GM19455 (cell line): ENCODE results near the gene AK9.
"Not testable (repeated sequence)": the region's sequence is repeated elsewhere in the genome, so short reads cannot be mapped to it uniquely, and the experiment has no call there.

Source experiments
- ATAC-seq: cut with Tn5 transposase; IDR thresholded peaks from one replicate; pipeline ENCODE4 v1.9.1; 2021; ENCODE audit not compliant: unreplicated experiment

The AK9 gene

DNA sequence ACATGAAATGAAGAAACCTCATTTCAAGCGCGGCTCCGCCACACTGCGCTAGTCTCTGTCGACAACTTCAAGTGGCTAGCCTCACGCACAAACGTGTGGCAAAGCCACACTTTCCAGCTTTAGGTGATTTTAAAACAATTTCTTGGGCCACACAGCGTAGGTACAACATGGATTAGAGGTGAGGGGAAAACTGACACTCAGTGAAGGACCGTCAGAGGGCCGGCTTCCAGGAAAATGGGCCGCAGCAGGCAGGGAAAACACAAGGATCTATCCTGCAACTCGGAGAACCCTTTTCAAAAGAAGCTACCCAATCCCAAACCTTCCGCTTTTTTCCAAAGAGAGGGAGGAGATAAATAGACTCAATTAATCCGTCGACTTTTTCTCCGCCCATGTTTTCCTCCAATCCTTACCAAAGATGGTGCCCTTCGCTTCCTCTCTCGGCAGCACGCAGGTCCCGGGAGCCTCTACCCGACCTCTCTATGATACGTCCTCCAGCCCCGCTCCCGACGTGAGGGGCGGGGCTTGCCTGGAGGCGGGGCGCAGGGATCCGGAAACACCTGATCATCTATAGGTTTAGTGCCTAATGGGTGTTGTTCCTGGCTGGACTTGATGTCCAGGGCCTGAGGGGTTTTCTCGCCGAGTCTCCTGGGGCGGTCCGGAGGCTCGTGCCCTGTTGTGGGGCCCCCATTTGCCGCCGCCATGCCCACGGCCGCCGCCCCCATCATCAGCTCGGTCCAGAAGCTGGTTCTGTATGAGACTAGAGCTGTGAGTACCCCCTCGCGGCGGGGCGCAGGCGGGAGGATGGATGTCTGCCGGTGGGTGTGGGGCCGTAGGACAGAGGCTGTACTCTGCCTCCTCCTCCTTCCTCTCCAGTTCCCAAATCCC is at the start of gene AK9, which contains the start of gene FIG4:
TSS of gene AK9 (minus strand) at position 466 of the 885 bp plus-strand sequence. CDS start 15,457 bp downstream, outside the sequence.
TSS of gene FIG4 (plus strand) at position 560 of the 885 bp plus-strand sequence. CDS start at position 700, 140 bp downstream.
- peak; percentile 94 for ATAC-seq

DNA sequence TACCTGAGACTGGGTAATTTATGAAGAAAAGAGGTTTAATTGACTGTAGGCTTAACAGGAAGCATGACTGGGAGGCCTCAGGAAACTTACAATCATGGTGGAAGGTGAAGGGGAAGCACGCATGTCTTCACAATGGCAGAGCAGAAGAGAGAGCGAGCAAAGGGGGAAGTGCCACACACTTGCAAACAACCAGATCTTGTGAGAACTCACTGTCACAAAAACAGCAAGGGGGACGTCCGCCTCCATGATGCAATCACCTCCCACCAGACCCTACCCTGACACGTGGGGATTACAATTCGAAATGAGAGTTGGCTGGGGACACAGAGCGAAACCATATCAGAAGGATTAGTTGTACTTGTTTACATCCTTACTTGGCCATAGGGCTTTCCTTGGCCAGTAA is 49.8 kb upstream of the AK9 start:
- ATAC-seq: no peak

DNA sequence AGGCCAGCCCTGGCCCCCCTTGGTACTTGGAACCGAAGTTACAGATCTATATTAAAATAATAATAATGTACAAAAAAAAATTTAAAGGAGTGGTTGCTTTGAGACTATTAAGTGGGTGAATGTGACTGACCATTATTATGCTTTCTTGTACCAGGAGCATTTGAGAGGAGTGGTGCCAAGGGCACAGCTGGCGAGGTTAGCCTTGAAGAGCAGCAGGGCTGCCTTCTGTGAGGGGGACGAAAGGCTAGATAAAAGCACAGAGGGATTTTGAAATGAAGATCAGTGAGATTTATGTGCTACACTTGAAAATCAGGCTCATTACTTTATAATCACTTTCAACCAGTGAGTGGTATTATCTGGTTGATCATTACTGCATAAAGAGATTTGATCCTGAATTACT is 48.7 kb upstream of the AK9 start:
- ATAC-seq: no peak

DNA sequence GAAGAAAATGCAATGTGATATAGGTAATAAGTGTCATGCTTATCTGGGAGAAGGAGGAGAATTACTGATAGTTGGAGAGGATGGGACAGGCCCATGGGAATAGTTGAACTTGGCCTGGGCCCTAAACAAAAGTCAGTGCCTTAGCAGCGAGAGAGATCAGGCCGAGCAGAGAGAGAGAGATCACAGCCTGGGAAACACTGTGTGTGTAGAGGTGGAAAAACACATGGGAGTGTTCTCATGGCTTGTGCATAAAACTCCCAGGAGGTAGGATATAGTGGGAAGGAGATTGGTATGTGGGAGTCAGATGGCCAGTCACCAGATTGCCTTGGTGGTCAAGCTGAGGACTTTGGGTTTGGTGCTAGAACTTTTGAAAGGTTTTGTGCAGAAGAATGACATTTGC is 47.7 kb upstream of the AK9 start:
- no peak for ATAC-seq

DNA sequence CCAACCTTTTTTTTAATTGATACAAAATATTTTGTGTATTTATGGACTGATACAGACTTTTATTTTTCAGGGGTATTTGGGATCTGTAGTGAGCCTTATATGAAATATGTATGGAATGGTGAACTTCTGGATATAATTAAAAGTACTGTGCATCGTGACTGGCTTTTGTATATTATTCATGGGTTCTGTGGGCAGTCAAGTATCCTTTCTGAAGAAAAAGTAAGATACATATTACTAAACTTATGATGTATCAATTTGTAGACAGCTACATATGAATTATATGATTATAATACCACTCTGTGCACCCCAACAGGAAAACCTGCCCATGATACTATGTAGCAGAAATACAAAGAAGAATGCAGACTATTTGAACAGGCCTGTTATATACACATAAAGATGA is 47.3 kb upstream of the AK9 start:
- no peak for ATAC-seq

DNA sequence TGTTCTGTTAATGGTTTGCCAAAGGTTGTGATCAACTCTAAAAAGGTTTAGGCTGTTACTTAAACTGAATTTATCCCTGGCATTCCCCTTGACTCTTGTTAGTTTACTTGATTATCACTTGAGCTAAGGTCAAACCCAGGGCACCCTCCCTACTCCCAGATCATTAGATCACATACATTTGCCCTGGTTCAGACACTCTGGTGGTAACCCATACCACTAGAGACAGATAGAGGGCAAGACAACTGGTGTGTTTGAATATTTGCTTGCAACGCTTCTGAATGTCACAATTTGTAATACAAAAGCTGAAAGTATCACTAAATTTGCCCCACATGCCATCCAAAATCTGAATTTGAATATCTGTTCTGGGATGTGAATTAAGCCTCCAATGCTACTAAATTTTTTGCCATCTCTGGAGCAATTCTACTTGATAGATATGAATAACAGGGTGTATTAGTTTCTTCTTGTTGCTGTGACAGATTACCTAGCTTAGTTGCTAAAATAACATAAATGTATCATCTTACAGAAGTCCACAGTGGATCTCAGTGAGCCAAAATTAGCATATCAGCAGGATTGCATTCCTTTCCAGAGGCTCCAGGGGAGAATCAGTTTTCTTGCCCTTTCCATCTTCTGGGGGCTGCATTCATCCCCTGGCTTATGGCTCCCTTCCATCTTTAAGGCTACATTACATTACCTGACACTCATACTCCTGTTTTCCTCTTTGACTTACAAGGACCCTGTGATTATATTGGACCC is 45.4 kb upstream of the AK9 start:
- no peak for ATAC-seq

DNA sequence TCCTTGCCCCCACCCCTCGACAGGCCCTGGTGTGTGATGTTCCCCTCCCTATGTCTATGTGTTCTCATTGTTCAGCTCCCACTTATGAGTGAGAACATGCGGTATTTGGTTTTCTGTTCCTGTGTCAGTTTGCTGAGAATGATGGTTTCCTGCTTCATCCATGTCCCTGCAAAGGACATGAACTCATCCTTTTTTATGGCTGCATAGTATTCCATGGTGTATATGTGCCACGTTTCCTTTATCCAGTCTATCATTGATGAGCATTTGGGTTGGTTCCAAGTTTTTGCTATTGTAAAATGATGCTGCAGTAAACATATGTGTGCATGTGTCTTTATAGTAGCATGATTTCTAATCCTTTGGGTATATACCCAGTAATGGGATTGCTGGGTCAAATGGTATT is 34.2 kb upstream of the AK9 start:
- not testable (repeated sequence) for ATAC-seq

DNA sequence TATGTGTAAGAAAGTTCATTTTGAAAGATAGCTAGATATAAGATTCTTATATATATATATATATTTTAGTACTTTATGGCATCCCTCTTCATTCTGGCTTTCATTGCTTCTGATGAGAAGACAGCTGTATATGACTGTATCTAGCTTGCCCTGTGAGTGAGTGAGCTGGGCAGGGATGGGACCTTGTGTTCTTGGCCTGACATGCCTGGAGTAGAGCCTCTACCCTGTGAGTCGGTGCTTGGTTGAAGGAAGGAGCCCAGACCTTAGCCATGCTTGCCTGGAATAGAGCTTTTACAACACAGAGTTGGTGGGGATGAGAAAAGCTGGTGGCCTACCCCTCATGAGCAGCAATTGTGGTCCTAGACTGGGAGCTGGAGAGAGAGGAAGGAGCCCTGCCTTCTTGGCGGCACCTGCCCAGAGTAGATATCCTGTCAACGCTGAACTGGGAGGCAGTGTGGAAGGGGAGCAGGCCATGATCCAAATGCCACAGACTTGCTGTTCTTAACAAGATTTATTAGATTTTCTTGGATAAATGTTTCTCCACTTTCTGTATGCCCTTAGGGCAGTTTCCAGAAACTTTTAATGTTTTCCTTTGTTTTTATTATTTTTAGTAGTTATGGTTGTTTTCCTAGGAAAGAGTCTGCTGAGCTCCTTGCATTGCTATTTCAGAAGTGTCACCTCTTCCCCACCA is 31.7 kb upstream of the AK9 start:
- no peak for ATAC-seq

DNA sequence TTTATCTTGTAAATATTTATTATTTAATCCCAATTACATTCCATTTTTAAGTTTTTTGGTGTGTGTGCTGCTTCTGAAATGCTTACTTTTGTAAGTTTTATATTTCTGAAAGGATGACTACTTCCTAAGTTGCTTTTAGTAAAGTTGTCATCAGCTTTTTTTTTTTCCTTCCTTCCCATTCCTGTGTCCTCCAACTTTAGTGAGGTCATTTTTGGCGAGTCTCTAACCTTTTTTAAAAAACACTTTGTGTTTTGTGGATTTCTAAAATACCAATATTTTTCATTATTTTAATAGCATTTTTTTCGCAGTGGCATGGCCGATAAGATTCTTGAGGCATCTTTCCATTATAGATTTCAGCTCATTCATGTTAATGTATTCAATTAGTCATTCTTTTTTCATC is 31.0 kb upstream of the AK9 start:
- ATAC-seq: no peak

DNA sequence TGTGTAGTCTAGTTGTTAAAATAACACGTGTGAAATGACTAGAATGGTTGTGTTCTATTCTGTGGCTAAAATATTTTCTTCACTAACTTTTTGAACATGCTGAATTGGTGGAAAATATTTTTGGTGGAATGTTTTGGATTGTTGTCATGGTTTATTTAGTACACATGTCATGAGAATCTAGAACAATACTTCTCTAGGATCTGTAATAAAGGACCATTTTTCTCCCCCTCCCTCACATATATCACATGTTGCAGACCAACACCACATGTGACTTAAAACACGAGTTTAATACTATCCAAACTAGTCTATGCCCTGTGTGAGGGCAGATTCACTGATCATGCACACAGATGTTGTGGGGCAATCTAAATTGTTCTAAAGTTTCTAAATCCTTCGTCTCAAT is 29.3 kb upstream of the AK9 start:
- no peak for ATAC-seq

DNA sequence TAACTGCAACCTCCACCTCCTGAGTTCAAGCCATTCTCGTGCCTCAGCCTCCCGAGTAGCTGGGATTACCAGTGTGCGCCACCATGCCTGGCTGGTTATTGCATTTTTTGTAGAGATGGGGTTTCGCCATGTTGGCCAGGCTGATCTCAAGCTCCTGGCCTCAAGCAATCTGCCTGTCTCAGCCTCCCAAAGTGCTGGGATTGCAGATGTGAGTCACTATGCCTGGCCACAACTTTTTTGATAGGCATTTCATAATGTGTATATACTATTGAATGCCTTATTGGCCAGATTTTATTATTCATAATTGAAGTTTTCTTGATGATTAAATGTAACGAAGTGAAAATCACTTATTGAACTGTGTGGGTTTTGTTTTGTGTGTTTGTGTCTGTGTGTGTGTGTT is 28.0 kb upstream of the AK9 start:
- ATAC-seq: no peak

DNA sequence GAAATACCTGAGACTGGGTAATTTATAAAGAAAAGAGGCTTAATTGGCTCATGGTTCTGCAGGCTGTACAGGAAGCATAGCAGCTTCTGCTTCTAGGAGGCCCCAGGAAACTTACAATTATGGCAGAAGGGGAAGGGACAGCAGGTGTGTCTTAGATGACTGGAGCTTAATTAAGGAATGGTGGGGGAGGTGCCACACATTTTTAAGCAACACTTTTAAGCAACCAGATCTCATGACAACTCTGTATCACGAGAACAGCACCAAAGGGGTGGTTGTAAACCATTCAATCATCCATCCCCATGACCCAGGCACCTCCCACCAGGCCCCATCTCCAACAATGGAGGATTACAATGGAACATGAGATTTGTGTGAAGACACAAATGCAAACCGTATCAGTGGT is 27.0 kb upstream of the AK9 start:
- no peak for ATAC-seq

DNA sequence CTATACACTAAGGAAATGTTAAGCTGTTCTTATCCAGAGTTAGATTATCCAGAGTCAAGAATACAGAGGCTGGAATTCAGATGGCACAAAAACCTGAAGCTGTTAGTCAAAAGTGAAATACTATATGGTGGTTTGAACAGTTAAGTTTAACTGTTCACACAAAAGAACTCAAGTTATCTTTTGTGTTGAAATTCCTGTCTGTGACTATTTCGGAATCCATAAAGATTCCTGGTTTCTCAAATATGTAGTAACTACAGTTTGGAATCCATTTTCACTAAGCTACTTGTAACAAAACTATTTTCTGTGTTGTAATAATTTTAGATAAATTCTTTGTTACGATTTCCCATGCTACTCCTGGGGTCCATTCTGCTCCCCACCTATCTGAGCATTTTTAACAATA is 24.6 kb upstream of the AK9 start:
- ATAC-seq: no peak

DNA sequence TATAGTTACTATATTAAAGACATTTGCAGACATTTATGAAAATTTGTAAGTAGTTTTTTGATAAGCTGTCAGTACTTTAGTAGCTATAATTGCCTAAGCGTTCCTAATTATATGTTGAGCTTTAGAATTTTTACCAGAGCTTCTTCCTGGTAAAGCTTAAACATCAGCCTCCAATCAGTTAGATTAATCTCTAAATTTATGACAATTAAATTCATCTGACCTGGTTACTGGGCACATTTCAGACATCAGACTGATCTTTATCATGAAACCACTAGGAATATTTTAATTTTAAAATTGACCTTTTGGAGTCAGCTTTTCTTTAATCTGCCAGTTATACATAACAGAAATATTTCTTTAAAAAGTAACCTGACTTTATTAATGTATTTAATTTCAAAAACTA is 23.6 kb upstream of the AK9 start:
- ATAC-seq: no peak

DNA sequence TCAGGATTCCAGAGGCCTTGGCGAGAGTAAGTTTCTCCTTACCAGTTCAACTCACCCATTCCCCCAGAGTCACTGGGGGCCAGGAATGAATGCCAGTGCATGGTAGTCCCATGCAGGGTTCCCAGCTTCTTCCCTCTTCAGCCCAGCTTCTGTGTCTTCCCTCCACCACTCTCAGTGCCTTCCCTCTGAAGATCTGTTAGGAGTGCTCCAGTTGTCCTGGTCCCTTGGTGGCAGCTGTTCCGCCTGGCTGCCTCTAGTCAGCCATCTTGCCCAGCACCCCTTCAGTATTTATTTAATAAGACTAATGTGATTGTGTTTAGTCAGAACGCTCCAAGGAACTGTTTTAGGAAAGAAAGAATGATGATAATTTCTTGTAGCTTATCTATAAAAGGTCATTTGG is 23.2 kb upstream of the AK9 start:
- no peak for ATAC-seq

DNA sequence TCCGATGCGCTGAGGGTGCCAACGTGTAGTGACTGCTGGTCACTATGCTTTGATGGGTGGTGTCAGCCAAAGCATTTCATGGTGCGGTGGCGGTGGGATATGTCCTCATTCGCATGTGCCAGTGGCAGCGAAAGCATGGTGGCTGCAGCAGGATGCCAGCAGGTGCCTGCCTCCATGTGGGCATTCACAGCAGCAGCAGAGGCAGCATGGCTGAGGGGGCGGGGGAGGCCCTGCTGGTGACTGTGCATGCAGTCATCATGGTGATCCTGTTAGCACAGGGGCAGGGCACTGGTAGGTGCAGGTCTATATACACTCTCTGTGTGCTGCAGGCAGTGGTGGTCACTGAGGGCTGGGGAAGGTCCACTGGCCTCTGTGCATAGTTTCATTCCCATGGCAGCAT is 22.1 kb upstream of the AK9 start:
- ATAC-seq: no peak

DNA sequence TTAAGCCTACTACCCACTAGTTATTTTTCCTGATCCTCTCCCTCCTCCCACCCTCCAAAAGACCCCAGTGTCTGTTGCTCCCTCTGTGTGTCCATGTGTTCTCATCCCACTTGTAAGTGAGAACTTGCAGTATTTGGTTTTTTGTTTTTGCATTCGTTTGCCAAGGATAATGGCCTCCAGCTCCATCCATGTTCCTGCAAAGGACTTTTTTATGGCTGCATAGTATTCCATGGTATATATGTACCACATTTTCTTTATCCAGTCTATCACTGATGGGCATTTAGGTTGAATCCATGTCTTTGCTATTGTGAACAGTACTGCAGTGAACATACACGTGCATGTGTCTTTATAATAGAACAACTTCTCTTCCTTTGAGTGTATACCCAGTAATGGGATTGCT is 17.1 kb upstream of the AK9 start:
- ATAC-seq: not testable (repeated sequence)

DNA sequence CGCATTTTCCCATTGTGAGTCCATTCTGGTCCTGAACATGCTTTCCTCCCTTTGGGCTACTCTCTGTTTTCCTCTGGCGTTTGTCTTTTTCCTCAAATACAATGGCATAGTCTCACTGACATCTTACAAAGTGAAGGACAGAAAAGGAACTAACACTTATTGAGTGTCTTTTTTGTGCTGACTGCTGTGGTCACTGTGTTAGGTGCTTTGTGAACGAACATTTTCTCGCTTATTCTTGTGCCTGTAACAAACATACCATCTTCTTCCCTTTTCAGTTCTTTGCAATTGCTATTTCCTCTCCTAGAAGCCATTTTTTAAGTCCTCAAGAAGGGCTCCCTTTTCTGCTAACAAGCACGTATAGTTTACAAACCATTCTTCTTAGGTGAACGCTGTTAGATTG is 15.5 kb upstream of the AK9 start:
- ATAC-seq: no peak

DNA sequence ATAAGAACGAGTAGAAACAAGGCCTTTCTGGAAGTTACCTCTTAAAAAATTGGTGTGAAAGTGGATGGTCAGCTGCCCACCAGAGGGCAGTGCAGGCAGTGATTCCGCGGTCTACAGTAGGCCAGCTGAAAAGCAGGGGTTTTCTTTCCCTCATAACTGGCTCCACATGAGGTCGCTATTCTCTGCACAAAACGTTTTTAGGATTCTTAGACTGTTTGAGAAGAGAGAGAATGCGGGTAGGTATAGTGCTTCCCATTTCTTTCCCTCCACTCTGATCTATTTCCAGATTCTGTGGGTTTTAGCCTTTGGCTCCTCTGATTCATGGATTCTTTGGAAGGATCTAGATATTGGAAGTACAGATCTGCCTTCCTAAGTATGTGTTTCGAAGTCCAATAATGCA is 14.3 kb upstream of the AK9 start:
- ATAC-seq: peak; percentile 90

DNA sequence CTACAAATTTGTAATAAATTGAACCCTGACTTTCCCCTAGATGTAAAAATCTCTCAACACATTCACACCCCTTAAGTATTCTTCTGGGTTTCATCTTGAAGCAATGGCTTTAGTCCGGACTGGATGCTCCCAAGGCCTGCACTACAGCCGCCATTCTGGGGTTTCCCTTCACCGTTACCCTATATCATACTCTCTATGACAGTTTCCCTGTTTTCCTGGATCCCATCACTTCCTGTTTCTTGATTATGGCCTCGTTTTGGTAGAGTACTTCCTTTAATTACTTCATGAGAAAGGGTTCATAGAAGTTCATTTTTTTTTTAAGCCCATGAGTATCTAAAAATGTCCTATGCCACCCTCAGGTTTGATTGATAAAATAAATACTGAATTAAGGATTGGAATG is 11.8 kb upstream of the AK9 start:
- ATAC-seq: no peak

DNA sequence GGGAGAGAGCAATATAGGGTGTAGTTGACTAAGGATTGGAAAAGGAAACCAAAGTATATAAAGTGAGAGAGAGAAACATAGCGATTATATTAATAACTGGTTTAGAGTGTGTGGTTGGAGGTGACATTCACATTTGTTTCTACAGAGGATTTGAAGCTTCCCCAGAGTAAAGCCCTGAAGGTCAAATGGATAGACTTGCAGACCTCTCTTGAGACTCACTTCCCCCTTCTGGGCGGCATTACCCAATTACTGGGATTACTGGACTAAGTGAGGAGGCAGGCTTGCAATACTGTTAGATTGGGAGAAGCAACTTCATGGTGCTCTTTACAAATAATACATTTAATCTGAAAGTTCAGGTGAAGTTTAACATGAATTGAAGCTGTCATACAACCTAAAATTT is 10.8 kb upstream of the AK9 start:
- no peak for ATAC-seq

DNA sequence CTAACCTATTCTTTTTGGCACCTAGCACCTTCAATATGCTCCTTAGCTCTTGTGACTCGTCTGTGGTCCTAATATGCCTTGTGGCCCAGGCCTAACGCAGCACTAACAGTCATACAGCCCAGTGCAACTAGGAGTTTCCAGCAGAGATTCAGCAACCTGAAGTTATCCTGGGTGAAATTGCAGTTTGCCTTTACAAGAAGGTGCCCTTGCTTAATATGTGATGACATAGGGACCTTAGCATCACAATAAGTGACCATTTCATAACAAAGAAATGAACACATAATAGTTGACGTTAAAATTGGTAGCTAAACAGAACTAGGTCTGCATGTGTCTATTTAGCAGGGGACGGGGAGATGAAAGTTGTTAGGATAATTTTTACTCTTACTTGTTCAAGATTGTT is 10.2 kb upstream of the AK9 start:
- no peak for ATAC-seq
